Airway epithelial cell (primary cell): ENCODE results near the gene TAPT1. TPM values are rescaled to one million over a fixed set of nuclear protein-coding genes. Genes with fewer than 3 reads are reported as not detected.

Source experiments
- total RNA-seq: library from RNA; depleted of rRNA; stranded (reverse); fragments of >200 nt; gene quantifications from 2 replicates; pipeline ENCODE4 v1.2.3, GENCODE V29; 2015

TAPT1 gene
- 4.6 and 7.7 TPM in 2 replicates for total RNA-seq

DNA sequence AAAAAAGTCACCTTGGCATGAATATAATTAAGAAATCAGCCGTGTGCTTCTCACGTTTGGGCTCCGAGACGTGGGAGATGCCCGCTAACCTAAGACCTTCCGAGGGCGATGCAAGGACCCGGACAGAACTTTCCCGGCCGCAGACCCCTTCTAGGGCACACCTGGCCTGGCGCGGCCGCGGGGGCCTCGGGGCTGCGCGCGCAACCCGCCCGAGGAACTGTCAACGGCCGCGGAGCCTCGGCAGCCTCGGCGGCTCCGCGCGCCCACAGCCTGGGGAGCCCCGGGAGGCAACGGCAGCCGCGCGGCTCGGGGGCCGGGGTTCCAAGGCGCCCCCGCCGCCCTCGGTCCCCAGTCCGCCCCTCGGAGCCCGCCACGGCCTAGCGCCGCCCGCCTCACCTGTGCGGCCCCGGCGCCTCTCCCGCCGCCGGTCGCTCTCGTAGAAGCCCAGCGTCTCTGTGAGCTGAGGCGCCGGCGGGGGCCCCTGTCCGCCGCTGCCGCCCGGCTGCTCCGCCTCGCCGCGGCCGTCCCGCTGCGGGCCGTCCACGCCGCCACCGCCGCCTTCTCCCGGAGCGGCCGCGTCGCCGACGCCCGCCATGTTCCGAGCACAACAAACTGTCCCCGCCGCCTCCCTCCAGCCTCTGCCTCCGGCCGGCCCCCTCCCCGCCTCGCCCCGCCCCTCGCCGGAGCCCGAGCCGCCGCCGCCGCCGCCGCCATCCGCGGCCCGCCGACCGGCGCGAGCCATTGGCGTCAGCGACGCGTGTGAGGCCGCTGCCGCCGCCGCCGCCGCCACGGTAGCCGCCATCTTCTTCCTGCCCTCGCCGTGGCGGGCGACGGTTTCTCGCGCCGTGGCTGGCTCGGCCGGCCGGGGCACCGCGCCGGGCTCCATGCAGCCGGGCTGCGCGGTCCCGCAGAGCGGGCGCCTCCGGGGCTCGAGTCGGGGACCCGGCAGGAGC, at the start of gene TAPT1:
TAPT1 (minus strand) TSS at position 609 of the 953 bp plus-strand sequence; CDS start at position 595, 14 bp downstream.

Other genes with a start within 250 kb of the TAPT1 start
- under 0.01 TPM in 1 of 2 replicates, not detected in the other for gene PROM1, start 142.4 kb downstream of the TAPT1 start, total RNA-seq